CD4-positive, alpha-beta T cell treated with Interleukin-17A for 4 hours (primary cell): ENCODE data around the gene FAM171A2.
"Not testable (repeated sequence)": the region's sequence is repeated elsewhere in the genome, so short reads cannot be mapped to it uniquely, and the experiment has no call there.

Experiments
- DNase-seq: peaks from one replicate; pipeline ENCODE4 v3.0.0-alpha.2; 2020; ENCODE audit warnings: mixed read lengths

FAM171A2 gene

DNA sequence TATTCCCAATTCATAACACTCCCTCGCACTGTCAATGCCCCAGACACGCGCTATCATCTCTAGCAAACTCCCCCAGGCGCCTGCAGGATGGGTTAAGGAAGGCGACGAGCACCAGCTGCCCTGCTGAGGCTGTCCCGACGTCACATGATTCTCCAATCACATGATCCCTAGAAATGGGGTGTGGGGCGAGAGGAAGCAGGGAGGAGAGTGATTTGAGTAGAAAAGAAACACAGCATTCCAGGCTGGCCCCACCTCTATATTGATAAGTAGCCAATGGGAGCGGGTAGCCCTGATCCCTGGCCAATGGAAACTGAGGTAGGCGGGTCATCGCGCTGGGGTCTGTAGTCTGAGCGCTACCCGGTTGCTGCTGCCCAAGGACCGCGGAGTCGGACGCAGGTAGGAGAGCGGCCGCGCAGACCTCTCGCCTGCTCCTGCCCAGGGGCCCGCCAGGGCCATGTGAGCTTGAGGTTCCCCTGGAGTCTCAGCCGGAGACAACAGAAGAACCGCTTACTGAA, 18.7 kb downstream of the FAM171A2 start, which contains the start of gene GRN:
GRN (plus strand) TSS at position 364 of the 515 bp plus-strand sequence. CDS start 3,863 bp downstream, outside the sequence.
- peak; percentile 88 for DNase-seq

DNA sequence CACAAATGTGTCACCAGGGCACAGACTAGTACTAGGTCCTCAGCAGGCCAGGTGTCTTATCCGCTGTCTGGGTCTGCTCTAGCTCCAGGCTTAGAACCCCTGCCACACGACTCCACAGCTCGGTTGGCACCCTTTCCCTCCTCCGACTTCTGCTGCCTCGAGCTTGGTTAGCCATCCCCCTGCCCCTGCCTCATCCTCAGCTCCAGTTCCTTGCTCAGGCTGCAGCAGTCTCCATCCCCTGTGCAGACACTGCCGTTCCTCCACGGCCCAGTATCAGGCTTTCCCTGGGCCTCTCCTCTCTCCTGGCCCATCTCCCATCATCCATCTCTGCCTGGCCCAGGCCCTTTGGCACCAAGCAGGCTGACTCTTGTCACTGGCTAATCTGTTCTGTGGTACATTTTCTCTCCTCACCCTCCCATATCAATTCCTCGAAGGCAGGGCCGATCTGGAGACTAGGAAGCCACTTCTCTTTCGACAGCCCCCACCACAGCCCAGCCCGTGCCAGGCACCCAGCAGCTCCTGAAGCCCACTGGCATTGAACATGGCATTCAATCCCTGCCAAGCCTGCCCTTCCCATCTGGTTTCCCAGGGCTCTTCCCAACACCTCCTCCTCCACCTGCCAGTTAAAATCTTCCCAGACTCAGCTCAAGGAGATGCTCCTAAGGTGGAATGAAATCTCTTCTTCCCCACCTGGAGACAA, 20.0 kb downstream of the FAM171A2 start:
- DNase-seq = no peak

DNA sequence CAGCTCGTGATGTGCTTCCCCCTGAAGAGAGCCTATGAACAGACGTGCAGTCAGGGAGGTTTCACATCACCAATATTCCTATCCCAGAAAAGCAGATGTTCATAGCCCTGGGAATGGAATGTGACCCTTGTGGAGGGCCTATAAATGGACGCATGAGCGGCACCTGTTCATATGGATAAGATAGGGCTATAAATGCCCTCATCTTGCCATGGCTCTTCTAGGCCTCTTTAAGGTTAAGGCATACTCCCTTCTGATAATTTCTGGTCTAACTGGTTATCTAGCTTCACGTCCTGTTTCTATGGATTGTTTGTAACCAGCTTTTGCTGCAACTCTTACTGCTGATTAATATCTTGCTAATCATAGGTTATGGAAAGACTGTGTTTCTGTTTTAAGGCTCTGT, 23.1 kb downstream of the FAM171A2 start:
- not testable (repeated sequence) for DNase-seq

DNA sequence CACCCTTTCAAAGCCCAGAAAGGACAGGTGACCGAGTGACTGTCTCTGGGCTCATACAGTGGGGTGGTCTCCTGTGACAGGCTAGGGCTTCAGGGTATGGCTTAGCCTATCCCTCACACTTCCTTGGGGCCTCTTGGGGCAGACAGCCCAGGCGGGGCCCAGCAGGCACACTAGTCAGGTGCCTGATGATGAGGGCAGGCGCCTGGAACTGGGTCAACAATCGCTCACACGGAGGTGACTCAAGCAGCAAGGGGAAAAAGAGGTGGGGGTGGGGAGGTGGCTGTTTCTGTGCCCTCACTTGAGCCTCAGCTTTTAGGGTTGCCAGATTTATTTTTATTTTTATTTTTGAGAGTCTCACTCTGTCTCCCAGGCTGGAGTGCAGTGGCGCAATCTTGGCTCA, 25.0 kb downstream of the FAM171A2 start:
- DNase-seq = no peak

DNA sequence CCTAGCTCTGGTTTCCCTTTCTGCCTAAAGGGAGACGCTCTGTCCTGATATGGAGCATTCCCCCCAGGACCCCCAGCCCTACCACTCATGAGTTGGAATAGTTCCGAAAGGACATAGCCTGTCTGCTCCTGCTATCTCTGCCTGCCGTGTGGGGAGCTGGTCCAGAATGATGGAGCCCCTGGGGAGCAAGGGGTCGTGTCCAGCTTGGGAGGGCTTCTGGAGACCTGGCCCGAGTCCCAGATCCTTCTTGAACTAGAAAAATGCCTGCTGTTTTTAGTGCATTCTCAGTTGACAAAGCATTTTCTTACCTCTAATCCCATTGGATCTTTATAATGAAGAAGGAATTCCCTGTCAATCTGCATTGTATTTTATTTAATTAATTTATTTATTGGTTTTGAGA, 27.7 kb downstream of the FAM171A2 start:
- DNase-seq = no peak

DNA sequence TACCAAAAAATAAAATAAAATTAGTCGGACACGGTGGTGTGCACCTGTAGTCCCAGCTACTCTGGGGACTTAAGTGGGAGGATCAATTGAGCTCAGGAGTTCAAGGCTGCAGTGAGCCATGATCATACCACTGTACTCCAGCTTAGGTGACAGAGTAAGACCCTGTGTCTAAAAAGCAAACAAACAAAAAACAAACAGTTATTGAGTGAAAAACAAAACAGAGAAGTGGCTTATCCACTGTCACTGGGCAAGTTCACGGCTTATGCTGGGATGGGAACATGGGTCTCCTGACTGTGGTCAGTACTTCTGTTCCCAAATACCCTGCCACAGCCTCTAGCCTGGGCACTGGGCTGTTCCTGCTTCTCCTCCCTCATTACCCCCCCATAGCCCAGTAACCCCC, 28.1 kb downstream of the FAM171A2 start:
- no peak for DNase-seq

DNA sequence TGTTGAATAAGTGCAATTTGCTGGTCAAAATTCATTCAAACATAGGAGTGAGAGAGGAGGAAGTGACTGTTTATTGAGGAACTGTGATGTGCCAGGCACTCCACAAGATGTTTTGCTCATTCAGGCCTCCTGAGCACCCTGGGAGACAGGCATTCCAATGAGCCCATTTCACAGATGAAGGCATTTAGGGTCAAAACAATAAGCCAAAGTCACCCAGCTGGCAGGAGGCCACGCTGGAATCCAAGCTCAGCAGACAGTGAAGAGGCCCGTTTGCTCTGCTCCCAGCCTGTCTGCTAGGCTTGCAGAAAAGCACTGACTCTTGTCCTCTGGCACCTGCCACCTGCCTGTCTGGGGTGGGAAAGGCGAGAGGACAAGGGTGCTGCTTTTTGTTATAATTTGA, 28.9 kb downstream of the FAM171A2 start:
- no peak for DNase-seq

DNA sequence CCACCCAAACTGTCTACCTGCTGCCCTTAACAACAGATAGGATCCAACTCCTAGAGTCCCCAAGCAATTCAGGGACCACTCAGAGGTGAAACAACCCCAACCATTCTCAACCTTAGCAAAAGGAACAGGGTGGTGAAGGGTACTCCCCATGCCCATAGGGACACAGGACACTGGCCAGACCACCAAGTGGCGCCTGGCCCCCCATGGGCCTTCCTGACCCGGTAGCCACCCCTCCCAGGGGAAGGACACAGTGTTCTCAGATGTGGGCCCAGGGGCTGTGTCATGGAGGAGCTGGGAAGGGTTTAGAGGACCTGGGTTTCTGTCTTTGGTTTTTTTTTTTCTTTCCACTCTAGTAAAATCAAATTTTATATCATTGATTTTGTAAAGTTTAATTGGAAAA, 29.3 kb downstream of the FAM171A2 start:
- DNase-seq = no peak

DNA sequence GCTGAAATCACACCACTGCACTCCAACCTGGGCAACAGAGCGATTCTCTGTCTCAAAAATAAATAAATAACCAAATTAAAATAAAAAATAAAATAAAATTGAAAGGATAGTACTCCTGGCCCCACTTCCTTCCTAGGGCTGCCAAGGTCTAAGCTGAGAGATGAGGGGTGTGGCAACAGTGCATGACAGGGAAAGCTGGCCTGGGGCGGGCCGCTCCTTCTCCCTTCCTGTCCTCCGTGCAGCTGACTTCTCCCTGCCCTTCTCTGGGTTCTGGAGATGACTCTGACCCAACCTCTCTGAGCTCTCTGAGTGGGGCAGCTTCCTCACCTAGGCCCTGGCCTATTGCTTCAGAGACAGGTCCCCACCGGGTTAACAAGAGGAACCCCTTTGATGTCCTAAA, 30.3 kb downstream of the FAM171A2 start:
- no peak for DNase-seq

DNA sequence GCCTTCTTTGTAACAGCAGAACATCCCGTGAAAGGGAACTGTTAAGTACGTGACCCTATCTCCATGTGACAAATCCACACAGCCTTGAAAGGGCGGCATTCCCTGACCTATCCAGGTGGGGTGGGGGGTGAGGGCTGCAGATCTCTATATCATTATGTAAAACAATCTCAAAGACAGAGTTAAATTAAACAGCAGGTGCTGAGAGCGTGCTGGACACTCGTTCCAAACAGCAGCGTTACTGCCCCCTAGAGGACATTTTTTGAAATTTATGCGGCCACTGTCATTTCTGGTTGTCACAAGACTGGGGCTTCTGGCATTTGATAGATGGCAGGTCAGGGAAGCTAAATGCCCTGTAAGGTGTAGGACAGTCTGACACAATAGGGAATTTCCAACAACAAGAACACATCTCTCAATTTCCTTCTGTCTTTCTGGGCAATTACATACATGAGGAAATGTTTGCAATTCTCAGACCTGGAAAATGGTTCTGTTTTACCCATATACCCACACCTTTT, 32.3 kb downstream of the FAM171A2 start:
- peak; percentile 78 for DNase-seq

DNA sequence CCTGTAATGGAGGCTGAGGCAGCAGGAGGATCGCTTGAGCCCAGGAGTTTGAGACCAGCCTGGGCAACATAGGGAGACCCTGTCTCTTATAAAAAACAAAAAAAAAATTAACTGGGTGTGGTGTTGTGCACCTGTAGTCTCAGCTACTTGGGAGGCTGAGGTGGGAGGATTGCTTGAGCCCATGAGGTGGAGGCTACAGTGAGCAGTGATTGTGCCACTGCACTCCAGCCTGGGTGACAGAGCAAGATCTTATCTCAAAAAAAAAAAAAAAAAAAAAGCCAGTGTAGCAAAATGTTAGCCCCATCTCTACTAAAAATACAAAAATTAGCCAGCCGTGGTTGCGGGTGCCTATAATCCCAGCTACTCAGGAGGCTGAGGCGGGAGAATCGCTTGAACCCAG, 33.4 kb downstream of the FAM171A2 start:
- DNase-seq = not testable (repeated sequence)

DNA sequence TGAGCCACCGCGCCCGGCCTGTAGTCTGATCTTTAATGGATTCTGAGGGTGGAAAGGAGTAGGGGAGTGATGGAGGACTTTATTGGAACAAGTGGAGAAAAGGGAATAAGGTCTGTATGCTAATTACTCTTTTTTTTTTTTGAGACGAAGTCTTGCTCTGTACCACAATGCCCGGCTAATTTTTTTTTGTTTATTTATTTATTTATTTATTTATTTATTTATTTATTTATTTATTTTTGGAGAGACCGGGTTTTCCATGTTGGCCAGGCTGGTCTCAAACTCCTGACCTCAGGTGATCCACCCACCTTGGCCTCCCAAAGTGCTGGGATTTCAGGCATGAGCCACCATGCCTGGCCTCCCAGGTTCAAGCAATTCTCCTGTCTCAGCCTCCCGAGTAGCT, 34.1 kb downstream of the FAM171A2 start:
- not testable (repeated sequence) for DNase-seq

DNA sequence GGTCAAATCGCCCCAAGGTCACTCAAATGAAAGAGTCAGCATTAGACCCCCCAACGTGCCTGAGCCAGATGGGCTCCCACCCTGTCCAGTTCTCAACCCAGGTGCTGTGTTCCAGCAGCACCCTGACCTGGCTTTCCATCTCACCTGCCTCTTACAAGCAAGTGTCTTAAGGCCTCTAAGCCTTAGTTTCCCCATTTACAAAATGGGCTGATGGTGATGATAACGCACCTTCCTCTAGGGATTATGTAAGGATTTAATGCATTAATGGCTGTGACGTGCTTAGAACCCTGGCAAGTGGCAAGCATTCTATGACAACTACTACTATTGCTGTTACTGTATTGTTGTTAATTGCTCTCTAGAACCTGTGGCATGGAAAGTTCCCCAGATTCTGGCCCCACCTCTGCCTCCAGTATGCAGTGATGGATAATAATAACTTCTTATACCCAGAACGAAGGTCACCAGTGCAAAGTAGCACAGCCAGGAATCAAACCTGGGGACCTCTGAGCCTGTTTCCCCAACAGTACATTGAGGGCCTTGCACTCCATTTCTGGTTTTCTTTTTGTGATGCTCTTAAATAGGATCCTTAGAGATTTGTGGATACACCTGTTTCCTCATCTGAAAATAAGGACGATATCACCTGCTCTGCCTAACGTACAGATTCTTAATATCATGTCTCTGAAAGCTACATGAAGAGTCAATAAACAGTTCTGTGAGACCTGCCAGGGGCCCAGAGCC, 35.8 kb downstream of the FAM171A2 start:
- DNase-seq = no peak

DNA sequence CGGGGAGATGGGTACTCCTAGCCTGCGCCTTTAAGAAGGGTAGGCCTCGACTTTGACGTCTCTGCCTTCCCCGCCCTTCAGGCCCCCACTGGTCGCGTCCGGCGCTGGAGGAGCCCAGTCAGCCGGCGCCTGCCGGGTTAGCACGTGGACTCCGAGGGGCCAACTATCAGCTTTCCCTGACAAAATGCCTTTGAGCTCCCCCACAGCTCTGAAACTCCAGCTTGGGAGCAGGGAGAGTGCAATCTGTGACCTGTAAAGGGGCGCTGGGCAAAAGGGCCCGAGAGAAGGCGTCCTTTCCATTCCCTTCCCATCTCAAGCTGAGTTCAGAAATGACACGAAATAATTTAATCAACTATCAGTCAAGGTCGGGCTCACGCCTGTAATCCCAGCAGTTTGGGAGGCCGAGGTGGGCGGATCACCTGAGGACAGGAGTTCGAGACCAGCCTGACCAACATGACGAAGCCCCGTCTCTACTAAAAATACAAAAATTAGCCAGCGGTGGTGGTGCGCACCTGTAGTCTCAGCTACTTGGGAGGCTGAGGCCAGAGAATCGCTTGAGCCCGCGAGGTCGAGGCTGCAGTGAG, 36.7 kb downstream of the FAM171A2 start:
- DNase-seq = peak; percentile 95

DNA sequence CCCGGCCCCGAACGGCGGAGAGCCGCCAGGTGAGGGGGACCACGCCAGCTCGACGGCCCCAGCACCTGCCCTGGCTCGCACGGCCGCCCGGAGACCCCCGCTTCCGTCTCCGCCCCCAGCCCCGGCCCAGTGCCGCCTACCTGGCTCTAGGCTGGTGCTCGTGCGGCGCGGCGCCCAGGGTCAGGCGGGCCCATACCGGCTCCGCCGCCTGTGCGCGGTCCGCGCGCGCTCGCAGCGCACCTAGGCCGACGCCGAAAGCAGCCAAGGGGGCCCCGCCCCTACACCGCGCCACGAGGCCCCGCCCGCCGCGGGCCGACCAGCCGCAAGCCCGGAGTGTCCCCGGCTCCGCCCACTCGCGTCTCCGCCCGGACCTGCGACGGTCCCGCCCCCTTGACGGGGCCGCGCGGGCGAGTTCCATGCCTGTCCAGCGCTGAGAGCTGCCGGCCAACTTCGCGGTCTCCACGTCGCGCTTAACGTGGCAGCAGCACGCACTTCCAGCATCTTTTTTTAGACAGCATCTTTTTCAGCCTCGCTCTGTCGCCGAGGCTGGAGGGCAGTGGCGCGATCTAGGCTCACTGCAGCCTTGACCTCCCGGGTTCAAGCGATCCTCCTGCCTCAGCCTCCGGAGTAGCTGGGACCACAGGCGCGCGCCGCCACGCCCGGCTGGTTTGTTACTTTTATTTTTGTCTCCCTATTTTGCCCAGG, 38.9 kb downstream of the FAM171A2 start, which contains the start of gene SLC25A39:
SLC25A39 (minus strand) TSS at position 253 of the 705 bp plus-strand sequence. CDS start 1,261 bp downstream, outside the sequence.
- DNase-seq = peak; percentile 97

DNA sequence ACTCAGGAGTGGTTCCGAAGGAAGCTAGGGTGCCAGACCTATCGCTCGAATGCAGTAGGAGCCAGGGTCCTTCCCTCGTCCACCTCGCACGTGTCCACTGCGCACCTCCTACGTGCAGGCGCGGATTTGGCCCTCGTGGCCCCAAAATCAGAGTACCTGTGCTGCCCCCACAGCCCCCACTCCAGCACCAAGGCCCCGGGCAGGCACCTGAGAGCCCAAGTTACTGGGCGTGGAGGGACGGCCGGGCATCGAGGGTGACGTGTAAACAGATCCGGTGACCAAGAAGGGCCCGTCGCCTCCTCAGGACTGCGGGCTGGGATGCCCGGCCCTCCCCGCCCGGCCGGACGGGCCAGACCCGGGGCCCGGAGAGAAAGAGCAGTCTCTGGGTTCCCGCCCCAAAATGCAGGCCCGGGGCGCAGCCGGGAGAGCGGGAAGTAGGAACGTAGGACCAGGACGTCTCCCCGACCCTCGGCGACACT, 39.5 kb downstream of the FAM171A2 start:
- no peak for DNase-seq

DNA sequence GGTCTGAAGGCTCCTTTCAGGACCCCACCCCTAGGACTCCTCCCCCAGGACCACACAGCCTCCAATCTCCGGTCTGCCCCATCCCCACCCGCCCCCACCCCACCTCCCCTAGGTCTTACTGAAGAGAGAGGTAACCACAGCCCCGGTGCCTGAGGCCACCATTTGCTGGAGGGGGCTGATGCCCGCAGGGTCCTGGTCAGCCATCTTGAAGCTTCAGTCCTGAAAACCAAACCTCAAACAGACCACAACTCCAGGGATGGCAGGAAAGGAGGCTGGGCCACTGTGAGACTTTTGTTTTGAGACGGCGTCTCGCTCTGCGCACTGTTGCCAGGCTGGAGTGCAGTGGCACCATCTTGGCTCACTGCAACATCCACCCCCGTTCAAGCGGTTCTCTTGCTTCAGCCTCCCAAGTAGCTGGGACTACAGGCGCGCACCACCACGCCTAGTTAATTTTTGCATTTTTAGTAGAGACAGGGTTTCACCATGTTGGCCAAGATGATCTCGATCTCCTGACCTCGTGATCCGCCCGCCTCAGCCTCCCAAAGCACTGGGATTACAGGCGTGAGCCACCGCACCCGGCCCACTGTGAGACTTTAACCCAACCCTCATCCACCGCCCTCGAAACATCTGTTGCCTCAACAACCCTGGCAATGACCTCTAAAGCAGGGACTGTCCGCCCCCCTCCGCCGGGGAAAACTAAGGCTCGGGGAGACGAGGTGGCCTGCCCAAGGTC, 40.1 kb downstream of the FAM171A2 start:
- no peak for DNase-seq

DNA sequence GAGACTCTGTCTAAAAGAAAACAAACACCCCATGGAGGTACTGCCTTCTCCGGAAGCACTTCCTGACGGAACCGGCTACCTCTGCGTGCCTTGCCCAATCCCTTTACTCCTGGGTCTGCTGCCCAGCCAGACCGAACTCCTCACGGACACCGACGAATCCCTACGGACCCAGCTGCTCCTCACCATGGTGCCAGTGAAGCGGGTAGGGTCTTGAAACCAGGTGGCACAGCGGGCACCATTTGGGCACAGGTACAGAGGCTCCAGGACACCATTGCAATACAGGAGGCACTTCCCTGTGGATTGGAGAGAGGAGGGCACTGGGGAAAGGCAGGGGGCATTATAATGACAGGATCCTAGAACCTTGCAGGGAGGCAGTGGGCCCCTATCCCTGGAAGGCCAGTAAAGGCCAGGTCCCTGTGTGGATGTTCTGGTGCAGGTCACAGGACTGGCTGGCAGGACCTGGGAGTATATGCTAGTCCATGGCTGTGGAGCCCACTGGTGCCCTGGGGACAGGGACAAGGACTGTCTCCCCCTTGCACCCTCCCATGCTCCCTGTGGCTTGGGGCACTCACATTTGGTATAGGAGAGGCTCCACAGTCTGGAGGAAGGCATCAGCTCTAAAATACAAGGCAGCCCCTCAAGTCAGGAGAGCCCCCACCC, 41.3 kb downstream of the FAM171A2 start:
- no peak for DNase-seq

DNA sequence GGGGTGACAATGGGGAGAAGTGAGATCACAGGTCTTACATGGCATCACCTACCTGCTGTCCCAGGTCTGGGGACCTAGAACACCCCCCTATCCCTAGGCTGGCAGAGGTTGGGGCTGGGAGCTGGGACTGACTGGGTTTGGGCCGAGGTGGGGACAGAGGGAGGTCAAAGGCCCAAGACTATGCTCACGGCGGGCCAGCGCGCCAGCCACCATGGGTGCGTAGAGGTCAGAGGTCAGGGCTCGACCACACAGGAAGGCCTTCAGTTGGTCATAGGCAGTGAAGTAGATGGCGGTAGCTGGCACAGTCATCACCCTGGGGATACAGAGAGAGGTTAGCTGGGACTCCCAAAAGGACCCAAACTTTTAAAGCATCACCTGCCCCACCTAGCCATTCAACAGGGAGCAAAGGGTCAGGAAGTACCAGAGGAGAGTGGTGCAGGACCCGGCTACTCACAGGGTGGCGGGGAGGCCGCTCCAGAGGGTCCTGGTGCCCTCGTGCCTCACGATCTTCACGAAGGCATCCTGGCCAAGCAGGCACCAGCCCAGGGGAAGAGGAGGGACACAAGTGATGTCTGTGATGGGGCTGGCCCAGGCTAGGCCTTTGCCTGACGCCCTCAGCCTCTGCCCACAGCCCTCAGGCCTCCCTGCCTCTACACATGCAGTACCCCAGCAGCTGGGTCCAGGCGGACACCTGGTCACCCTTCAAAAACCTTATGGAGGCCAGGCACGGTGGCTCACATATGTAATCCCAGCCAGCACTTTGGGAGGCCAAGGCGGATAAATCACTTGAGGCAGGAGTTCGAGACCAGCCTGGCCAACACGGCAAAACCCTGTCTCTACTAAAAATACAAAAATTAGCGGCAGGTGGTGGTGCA, 42.2 kb downstream of the FAM171A2 start:
- no peak for DNase-seq

DNA sequence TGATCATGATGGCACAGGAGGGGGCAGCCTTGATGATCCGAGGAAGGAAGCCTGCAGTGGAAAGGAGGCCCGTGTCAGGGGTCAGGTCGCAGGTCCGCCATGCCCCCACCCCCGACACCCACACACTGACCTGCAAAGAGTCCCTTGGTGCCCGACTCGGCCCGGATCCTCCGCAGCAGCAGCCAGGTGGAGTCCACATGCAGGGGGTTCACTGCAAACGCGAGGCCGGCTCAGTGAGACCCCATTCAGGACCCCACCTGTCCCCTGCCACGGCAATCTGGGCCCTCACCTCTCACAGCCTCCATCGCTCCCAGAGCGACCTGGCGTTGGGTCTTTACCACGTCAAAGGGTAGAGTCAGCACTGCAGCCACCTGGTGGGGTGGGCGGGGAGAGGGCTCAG, 43.6 kb downstream of the FAM171A2 start:
- no peak for DNase-seq
